ENCODE measurements around the gene ABR. TPM values are rescaled to one million over a fixed set of nuclear protein-coding genes. Genes with fewer than 3 reads are reported as not detected.

ABR gene
- total and polyA plus RNA-seq, 2 of the 13 experiments (the other 11 are each of a cell fraction or from before 2014, with no cell fraction given) = 12.4 to 40.4 TPM

DNA sequence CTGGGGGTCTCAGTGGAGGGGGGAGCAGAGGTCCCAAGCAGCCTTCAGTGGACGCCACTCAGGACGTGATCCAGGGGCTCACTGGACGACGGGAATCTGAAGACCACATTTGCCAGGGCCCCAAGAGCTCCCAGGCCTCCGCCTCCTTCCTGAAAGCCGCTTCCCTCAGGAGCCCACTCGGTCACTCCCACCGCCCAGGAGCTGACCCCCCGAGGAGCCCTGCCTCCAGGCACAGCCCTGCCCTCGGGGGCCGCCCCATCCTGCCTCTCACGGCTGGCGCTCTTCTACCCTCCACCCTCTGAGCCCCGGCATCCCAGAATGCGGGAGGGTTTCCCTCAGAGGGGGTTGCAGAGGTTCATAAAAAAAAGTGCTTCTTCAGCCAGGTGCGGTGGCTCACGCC lies 158.6 kb downstream of the ABR start:
- TF ChIP-seq CERS6 (CRISPR knock-in tag; IDR thresholded peaks at IDR 0.05) (no peak), PRDM10 (CRISPR knock-in tag; IDR thresholded peaks at IDR 0.05; ENCODE audit: low read depth) (no peak), NFAT5 (CRISPR knock-in tag; IDR thresholded peaks at IDR 0.05) (no peak), ZMYM2 (CRISPR knock-in tag; IDR thresholded peaks at IDR 0.05) (no peak), ZNF567 (CRISPR knock-in tag; IDR thresholded peaks at IDR 0.05; ENCODE audit: borderline replicate concordance) (no peak), ZNF253 (CRISPR knock-in tag; IDR thresholded peaks at IDR 0.05; ENCODE audit: borderline replicate concordance) (no peak)
- TF ChIP-seq, protein P1, sequence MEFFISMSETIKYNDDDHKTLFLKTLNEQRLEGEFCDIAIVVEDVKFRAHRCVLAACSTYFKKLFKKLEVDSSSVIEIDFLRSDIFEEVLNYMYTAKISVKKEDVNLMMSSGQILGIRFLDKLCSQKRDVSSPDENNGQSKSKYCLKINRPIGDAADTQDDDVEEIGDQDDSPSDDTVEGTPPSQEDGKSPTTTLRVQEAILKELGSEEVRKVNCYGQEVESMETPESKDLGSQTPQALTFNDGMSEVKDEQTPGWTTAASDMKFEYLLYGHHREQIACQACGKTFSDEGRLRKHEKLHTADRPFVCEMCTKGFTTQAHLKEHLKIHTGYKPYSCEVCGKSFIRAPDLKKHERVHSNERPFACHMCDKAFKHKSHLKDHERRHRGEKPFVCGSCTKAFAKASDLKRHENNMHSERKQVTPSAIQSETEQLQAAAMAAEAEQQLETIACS (CRISPR knock-in tag; IDR thresholded peaks at IDR 0.05) = no peak
- TF ChIP-seq, protein P2, sequence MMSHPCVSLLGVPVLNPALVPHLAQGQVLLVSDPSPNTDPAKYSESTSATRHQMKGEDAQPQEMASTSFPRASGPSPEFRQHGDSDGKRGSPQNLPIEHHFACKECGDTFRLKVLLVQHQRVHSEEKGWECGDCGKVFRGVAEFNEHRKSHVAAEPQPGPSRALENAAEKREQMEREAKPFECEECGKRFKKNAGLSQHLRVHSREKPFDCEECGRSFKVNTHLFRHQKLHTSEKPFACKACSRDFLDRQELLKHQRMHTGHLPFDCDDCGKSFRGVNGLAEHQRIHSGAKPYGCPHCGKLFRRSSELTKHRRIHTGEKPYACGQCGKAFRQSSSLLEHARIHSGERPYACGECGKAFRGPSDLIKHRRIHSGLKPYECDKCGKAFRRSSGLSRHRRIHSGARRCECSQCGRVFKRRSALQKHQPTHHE (CRISPR knock-in tag; IDR thresholded peaks at IDR 0.05; ENCODE audit: borderline replicate concordance) = no peak
- TF ChIP-seq, protein P3, sequence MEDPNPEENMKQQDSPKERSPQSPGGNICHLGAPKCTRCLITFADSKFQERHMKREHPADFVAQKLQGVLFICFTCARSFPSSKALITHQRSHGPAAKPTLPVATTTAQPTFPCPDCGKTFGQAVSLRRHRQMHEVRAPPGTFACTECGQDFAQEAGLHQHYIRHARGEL (CRISPR knock-in tag; IDR thresholded peaks at IDR 0.05) = no peak
- H4K20me1 ChIP-seq (ENCODE audit: insufficient read depth, low read length) = no peaks in the 10 kb centered on the region
- H3K9ac ChIP-seq (ENCODE audit: insufficient read depth, low read depth, low read length) = no peak overlapping the region
- no peak overlapping the region for H2AFZ ChIP-seq (ENCODE audit: low read length)
- peaks cover 7% of the 10 kb centered on the region for H3K4me1 ChIP-seq (ENCODE audit: insufficient read depth, low read length)
- WGBS (ENCODE audit: low lambda C conversion rate) = 92% methylated on average over 15 of the region's 17 CpGs
- ChIA-PET POLR2A (no interaction called here), CTCF (ENCODE audit: low intra/inter-chr PET ratio, low total read pairs) (no interaction called here)
- no peaks in the 10 kb centered on the region for H3K79me2 ChIP-seq (ENCODE audit: insufficient read depth, low read length)
- H3K27me3 ChIP-seq (ENCODE audit: control insufficient read depth in 1 of 2, insufficient read depth in 2 of 2, low read length in 2 of 2) = no peaks in the 10 kb centered on the region
- no peaks in the 10 kb centered on the region for H3K36me3 ChIP-seq (replicated peaks in 1 of 2; ENCODE audit: control insufficient read depth in 1 of 2, insufficient read depth in 2 of 2, low read length in 2 of 2)
- no peak overlapping the region for H3K27ac ChIP-seq (ENCODE audit: extremely low read length, insufficient read depth, low read length)
- in situ Hi-C loops (cut with HindIII; ENCODE audit: extremely low pct_ligation_motif_present, low pct_unique_long_range_greater_than_20kb) (no loop called here), intact Hi-C loops (cut with micrococcal nuclease; ENCODE audit: unreplicated experiment) (no loop called here)
- H3K4me2 ChIP-seq (ENCODE audit: low read depth, low read length) = no peak overlapping the region
- no TSS peak for BruUV-seq (replicated peaks)
- H3K4me3 ChIP-seq (replicated peaks in 1 of 3; ENCODE audit: insufficient read depth in 1 of 3, low read depth in 2 of 3, low read length in 3 of 3) = no peak overlapping the region
- FAIRE-seq = no peak
- DNase-seq (ENCODE audit: low spot score) = no peak
- H3K9me3 ChIP-seq (ENCODE audit: low read length) = no peaks in the 10 kb centered on the region
- no peak for ATAC-seq
